ENCODE measurements around the gene TDRD10.

TDRD10 gene

GRCh38 chr1:154578058-154578418 is 76.0 kb downstream of the TDRD10 start:
- DNase-seq (ENCODE audit: low read depth) = no peak

- DNase-seq (ENCODE audit: low read depth) = no peak
Measured at GRCh38 chr1:154579374-154579773, 77.4 kb downstream of the TDRD10 start.

GRCh38 chr1:154581766-154582165 is 79.7 kb downstream of the TDRD10 start:
- DNase-seq (ENCODE audit: low read depth) = no peak

- no peak for DNase-seq (ENCODE audit: low read depth)
Measured at GRCh38 chr1:154582885-154583284, 80.9 kb downstream of the TDRD10 start.

- DNase-seq (ENCODE audit: low read depth) = no peak
Measured at GRCh38 chr1:154583773-154584172, 81.8 kb downstream of the TDRD10 start.

- DNase-seq (ENCODE audit: low read depth) = no peak
Measured at GRCh38 chr1:154584267-154584994, 82.4 kb downstream of the TDRD10 start.

GRCh38 chr1:154586231-154586630 is 84.2 kb downstream of the TDRD10 start:
- no peak for DNase-seq (ENCODE audit: low read depth)

GRCh38 chr1:154586641-154587040 is 84.6 kb downstream of the TDRD10 start:
- no peak for DNase-seq (ENCODE audit: low read depth)

GRCh38 chr1:154589780-154590179 is 87.8 kb downstream of the TDRD10 start:
- DNase-seq (ENCODE audit: low read depth) = no peak

GRCh38 chr1:154590756-154591155 is 88.7 kb downstream of the TDRD10 start:
- no peak for DNase-seq (ENCODE audit: low read depth)

GRCh38 chr1:154591206-154591605 is 89.2 kb downstream of the TDRD10 start:
- no peak for DNase-seq (ENCODE audit: low read depth)

- no peak for DNase-seq (ENCODE audit: low read depth)
Measured at GRCh38 chr1:154593390-154593789, 91.4 kb downstream of the TDRD10 start.

- no peak for DNase-seq (ENCODE audit: low read depth)
Measured at GRCh38 chr1:154594811-154595210, 92.8 kb downstream of the TDRD10 start.

GRCh38 chr1:154595621-154596020 is 93.6 kb downstream of the TDRD10 start:
- DNase-seq (ENCODE audit: low read depth) = no peak
